OCI-LY1 (cell line): Measurements from ENCODE around the gene ATP6AP1.

Source experiments
- H2AFZ ChIP-seq: fragments of 200-600 bp; sonication (generic), shearing (Covaris generic); 2 replicates; pipeline ENCODE4 v1.6.0; 2014; ENCODE audit warnings: antibody characterized with exemption, mild to moderate bottlenecking, low read length
- H3F3A ChIP-seq: fragments of 200-600 bp; sonication (generic), shearing (Covaris generic); 2 replicates; pipeline ENCODE4 v1.6.0; 2014; ENCODE audit warnings: mild to moderate bottlenecking, antibody characterized with exemption, low read length, moderate library complexity; ENCODE audit not compliant: insufficient read depth
- H3K27ac ChIP-seq: fragments of 200-600 bp; sonication (generic); 2 replicates; pipeline ENCODE4 v1.5.1; 2014; ENCODE audit warnings: low read length, mixed run types, mild to moderate bottlenecking, low read depth; ENCODE audit not compliant: poor library complexity, severe bottlenecking
- H3K27me3 ChIP-seq: fragments of 200-600 bp; sonication (generic); 2 replicates; pipeline ENCODE4 v1.6.0; 2014; ENCODE audit warnings: antibody characterized with exemption, mild to moderate bottlenecking, low read length, moderate library complexity; ENCODE audit not compliant: insufficient read depth
- H3K36me3 ChIP-seq: fragments of 200-600 bp; sonication (generic); 2 replicates; pipeline ENCODE4 v1.6.1; 2014; ENCODE audit warnings: mild to moderate bottlenecking, antibody characterized with exemption, low read length, moderate library complexity, mixed read lengths; ENCODE audit not compliant: insufficient read depth
- H3K4me1 ChIP-seq: fragments of 200-600 bp; sonication (generic); 2 replicates; pipeline ENCODE4 v1.5.1; 2014; ENCODE audit warnings: mild to moderate bottlenecking, low read length, moderate library complexity; ENCODE audit not compliant: insufficient read depth, severe bottlenecking
- H3K4me2 ChIP-seq: fragments of 200-600 bp; sonication (generic), shearing (Covaris generic); 2 replicates; pipeline ENCODE4 v1.6.1; 2014; ENCODE audit warnings: low read length
- H3K4me3 ChIP-seq: fragments of 200-600 bp; sonication (generic); 2 replicates; pipeline ENCODE4 v1.5.1; 2014; ENCODE audit warnings: low read length, low read depth, mild to moderate bottlenecking, mixed read lengths; ENCODE audit not compliant: poor library complexity, severe bottlenecking
- H3K79me2 ChIP-seq: fragments of 200-600 bp; shearing (Covaris generic); 2 replicates; pipeline ENCODE4 v1.6.1; 2016; ENCODE audit warnings: mixed run types, low read length, mixed read lengths; ENCODE audit not compliant: insufficient read depth
- H3K9ac ChIP-seq: fragments of 200-600 bp; sonication (generic), shearing (Covaris generic); 2 replicates; pipeline ENCODE4 v1.6.1; 2014; ENCODE audit warnings: mild to moderate bottlenecking, low read length, mixed read lengths
- H3K9me2 ChIP-seq: fragments of 200-600 bp; sonication (generic), shearing (Covaris generic); 2 replicates; pipeline ENCODE4 v1.6.1; 2014; ENCODE audit warnings: low read depth, mild to moderate bottlenecking, low read length, mixed read lengths
- H3K9me3 ChIP-seq: fragments of 200-600 bp; shearing (Covaris generic); 2 replicates; pipeline ENCODE4 v1.6.1; 2014; ENCODE audit warnings: low read length, mixed read lengths
- H4K20me1 ChIP-seq: fragments of 200-600 bp; sonication (generic), shearing (Covaris generic); 2 replicates; pipeline ENCODE4 v1.6.0; 2016; ENCODE audit warnings: mild to moderate bottlenecking, low read length; ENCODE audit not compliant: insufficient read depth
- EZH2 ChIP-seq: fragments of 200-600 bp; sonication (generic), shearing (Covaris generic); IDR thresholded peaks from 2 replicates; pipeline ENCODE4 v1.8.0; 2017; ENCODE audit warnings: borderline replicate concordance, mixed run types, mild to moderate bottlenecking, antibody characterized with exemption, low read length, moderate library complexity, mixed read lengths
- TF ChIP-seq, protein P1 (sequence below): fragments of 200-600 bp; sonication (generic), shearing (Covaris generic); IDR thresholded peaks from 2 replicates; pipeline ENCODE4 v1.5.1; 2017; ENCODE audit warnings: mild to moderate bottlenecking, antibody characterized with exemption, low read length, moderate library complexity, mixed read lengths

The ATP6AP1 gene

DNA sequence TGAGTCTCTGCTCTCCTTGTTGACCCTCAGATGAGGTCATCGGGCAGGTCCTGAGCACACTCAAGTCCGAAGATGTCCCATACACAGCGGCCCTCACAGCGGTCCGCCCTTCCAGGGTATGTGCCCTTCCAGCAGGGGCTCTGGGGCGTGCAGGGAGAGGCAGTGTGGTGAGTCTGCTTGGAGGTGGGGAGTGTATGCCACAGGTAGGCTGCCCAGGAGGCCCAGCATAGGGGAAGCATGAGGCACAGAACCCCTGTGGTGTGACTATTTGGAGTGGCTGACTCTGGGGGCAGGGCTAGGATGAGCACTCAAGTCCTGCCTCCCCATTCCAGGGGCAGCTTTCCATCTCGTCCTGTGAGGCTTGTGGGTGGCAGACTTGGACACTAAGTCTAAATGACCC lies 5.1 kb downstream of the ATP6AP1 start:
- no peaks in the 10 kb centered on the region for H3K9me3 ChIP-seq
- H2AFZ ChIP-seq, result no peak overlapping the region
- H3K4me1 ChIP-seq, result peaks cover 27% of the 10 kb centered on the region
- no peaks in the 10 kb centered on the region for H3K27me3 ChIP-seq
- no peak overlapping the region for H3K27ac ChIP-seq
- no peaks in the 10 kb centered on the region for H3F3A ChIP-seq
- H3K4me3 ChIP-seq, result no peak overlapping the region
- no peak overlapping the region for H3K4me2 ChIP-seq
- H3K79me2 ChIP-seq, result peaks cover 7% of the 10 kb centered on the region; the same call in 1 of the 2 replicates
- H4K20me1 ChIP-seq, result no peaks in the 10 kb centered on the region
- no peak for TF ChIP-seq EZH2
- TF ChIP-seq, protein P1, sequence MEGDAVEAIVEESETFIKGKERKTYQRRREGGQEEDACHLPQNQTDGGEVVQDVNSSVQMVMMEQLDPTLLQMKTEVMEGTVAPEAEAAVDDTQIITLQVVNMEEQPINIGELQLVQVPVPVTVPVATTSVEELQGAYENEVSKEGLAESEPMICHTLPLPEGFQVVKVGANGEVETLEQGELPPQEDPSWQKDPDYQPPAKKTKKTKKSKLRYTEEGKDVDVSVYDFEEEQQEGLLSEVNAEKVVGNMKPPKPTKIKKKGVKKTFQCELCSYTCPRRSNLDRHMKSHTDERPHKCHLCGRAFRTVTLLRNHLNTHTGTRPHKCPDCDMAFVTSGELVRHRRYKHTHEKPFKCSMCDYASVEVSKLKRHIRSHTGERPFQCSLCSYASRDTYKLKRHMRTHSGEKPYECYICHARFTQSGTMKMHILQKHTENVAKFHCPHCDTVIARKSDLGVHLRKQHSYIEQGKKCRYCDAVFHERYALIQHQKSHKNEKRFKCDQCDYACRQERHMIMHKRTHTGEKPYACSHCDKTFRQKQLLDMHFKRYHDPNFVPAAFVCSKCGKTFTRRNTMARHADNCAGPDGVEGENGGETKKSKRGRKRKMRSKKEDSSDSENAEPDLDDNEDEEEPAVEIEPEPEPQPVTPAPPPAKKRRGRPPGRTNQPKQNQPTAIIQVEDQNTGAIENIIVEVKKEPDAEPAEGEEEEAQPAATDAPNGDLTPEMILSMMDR, result no peak
- H3K9me2 ChIP-seq, result no peaks in the 10 kb centered on the region
- H3K9ac ChIP-seq, result no peak overlapping the region
- peaks cover 22% of the 10 kb centered on the region for H3K36me3 ChIP-seq

DNA sequence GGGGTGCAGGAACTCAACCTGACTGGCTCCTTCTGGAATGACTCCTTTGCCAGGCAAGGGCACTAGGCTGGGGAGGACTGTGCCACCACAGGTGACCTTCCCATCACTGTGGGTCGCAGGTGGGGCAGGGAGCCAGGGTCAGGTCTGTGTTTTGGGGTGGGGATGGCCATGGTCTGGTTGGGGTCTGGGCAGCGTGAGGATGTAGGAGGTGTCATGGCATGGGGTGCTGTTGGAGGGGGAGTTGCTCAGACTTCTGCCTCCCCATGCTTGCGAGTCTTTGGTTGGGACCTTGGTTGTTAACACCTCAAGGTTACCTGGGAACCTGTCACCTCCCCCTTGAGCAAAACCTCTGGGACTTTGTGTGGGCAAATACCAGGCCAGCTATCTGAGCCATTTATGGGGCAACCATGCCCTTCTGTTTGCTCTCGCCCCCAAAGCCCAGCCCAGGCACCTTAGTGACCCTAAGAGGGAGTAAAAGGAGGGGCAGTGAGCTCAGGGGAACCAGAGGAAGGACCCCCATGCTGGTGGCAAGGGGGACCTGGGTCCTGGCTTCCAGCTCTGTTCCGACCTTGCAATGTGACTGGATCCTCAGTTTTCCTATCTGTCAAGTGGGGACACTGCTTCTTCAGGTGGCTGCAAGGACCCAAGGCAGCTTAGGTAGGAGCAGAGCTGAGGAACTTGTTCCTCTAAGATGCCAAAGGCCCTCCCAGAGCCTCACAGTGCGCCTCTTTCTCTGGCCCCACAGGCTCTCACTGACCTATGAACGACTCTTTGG lies 6.1 kb downstream of the ATP6AP1 start:
- Histone ChIP-seq H3K4me3 (no peak overlapping the region), H3K79me2 (peaks cover 7% of the 10 kb centered on the region; the same call in 1 of the 2 replicates), H3K27ac (no peak overlapping the region), H3K4me1 (peaks cover 23% of the 10 kb centered on the region), H3K4me2 (no peak overlapping the region), H2AFZ (no peak overlapping the region), H3K27me3 (no peaks in the 10 kb centered on the region), H3K9ac (no peak overlapping the region), H3K9me3 (no peaks in the 10 kb centered on the region), H3F3A (no peaks in the 10 kb centered on the region), H3K9me2 (no peaks in the 10 kb centered on the region), H4K20me1 (no peaks in the 10 kb centered on the region), H3K36me3 (peaks cover 27% of the 10 kb centered on the region)
- TF ChIP-seq EZH2, result no peak
- TF ChIP-seq, protein P1, result no peak

DNA sequence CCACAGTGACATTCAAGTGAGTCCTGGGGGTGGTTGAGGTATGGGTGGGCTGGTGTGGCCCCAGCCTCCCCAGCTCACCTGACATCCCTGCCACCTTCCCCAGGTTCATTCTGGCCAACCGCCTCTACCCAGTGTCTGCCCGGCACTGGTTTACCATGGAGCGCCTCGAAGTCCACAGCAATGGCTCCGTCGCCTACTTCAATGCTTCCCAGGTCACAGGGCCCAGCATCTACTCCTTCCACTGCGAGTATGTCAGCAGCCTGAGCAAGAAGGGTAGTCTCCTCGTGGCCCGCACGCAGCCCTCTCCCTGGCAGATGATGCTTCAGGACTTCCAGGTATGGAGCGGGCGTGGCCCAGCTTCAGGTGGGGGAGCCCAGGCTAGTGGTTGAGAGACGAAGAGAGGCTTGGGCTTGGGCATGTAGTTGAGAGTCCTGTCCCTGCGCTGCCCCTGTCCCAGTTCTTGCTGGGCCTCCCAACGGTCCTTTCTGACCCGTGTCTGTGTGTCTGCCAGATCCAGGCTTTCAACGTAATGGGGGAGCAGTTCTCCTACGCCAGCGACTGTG lies 6.8 kb downstream of the ATP6AP1 start:
- Histone ChIP-seq H3K4me3 (no peak overlapping the region), H3K36me3 (peaks cover 29% of the 10 kb centered on the region), H3K4me2 (no peak overlapping the region), H3K9me3 (no peaks in the 10 kb centered on the region), H2AFZ (no peak overlapping the region), H3K27me3 (no peaks in the 10 kb centered on the region), H3K9me2 (no peaks in the 10 kb centered on the region), H3K9ac (no peak overlapping the region), H3K79me2 (peaks cover 7% of the 10 kb centered on the region; the same call in 1 of the 2 replicates), H4K20me1 (no peaks in the 10 kb centered on the region), H3F3A (no peaks in the 10 kb centered on the region), H3K27ac (no peak overlapping the region), H3K4me1 (peaks cover 19% of the 10 kb centered on the region)
- no peak for TF ChIP-seq EZH2
- TF ChIP-seq, protein P1, result no peak
